ENCODE measurements around the gene RUBCN. TPM values are rescaled to one million over a fixed set of nuclear protein-coding genes. Genes with fewer than 3 reads are reported as not detected.

RUBCN gene
- total RNA-seq, 4 donors from 2014 or later, result 29.1 to 50.2 (median 40.7) TPM

DNA sequence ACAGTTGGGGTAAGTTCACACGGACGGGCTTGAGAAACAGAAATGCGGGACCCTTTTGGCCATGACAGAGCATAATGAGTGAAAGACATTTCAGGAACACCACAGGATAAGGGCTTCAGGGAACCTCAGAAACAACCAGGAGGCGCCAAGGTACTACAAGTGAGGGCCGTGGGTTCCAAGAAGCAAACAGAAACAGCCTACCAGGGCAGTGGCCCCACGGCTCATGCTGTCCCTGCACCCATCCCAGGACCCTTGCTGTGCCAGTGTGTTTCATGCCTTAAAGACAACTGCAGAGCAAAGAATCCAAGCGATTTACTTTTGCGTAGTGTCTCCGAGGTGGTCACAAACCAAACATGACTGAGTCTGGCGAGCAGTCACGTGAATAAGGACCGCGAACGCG, 54.0 kb downstream of the RUBCN start:
- H3K4me3 ChIP-seq (ENCODE audit: low read depth, poor library complexity, severe bottlenecking), result no peak overlapping the region
- 93 to 97% methylated on average over 15 of the region's 15 CpGs for WGBS, 2 donors
- TF ChIP-seq, protein P1, sequence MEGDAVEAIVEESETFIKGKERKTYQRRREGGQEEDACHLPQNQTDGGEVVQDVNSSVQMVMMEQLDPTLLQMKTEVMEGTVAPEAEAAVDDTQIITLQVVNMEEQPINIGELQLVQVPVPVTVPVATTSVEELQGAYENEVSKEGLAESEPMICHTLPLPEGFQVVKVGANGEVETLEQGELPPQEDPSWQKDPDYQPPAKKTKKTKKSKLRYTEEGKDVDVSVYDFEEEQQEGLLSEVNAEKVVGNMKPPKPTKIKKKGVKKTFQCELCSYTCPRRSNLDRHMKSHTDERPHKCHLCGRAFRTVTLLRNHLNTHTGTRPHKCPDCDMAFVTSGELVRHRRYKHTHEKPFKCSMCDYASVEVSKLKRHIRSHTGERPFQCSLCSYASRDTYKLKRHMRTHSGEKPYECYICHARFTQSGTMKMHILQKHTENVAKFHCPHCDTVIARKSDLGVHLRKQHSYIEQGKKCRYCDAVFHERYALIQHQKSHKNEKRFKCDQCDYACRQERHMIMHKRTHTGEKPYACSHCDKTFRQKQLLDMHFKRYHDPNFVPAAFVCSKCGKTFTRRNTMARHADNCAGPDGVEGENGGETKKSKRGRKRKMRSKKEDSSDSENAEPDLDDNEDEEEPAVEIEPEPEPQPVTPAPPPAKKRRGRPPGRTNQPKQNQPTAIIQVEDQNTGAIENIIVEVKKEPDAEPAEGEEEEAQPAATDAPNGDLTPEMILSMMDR (IDR thresholded peaks at IDR 0.05), result no peak
- no peak for TF ChIP-seq POLR2A (IDR thresholded peaks at IDR 0.05)
- intact Hi-C loops (cut with DNase I; ENCODE audit: low total_unique reads), result no loop called here
- no peak for DNase-seq (ENCODE audit: low spot score in 2 of 2)

DNA sequence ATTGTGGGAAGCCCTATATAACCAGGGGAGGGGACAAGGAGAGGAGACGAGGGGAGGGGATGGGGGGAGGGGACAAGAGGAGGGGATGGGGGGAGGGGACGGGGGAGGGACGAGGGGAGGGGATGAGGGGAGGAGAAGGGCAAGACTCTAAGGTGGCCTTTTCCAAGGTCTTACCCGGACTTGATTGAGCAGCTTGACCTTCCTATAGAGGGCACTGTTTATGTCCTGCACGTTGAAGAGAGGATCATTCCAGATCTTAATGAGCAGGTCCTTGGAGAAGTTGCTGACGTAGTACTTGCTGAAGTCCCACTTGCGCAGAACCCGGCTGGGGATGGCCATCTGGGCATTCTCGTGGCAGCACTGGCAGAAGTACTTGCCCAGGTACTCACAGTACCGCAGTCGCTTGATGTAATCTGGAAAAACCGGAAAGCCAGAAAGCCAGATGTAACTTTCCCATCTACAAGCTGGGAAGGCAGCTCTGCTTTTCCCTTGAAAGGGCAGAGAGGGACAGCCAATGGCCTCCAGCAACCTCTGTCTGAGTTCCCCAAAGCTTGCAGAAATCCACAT, 55.7 kb downstream of the RUBCN start:
- 87 to 89% methylated on average over 12 of the region's 12 CpGs for WGBS, 2 donors
- no peak for TF ChIP-seq POLR2A (IDR thresholded peaks at IDR 0.05)
- TF ChIP-seq, protein P1 (IDR thresholded peaks at IDR 0.05), result no peak
- DNase-seq (ENCODE audit: low spot score in 2 of 2), result peak in 1 of 2 donors; percentile 14
- intact Hi-C loops (cut with DNase I; ENCODE audit: low total_unique reads), result no loop called here
- no peak overlapping the region for H3K4me3 ChIP-seq (ENCODE audit: low read depth, poor library complexity, severe bottlenecking)

DNA sequence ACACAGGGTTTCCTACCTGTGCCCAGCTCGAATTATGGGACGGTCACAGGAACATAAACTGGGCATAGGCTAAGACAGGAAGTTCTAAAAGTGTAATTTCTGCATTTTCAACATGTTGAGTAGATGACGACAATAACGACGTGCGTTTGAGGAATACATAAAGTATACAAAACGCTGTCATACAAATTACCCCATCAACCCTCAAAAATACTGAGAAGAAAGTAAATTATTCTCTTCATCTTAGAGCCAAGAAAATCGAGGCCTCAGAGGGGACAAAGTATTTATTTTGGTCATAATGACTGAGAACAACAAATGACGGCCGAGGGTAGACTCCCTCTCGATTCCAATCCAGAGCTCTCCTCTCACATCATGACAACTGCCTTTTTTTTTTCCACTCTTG, 60.8 kb downstream of the RUBCN start:
- H3K4me3 ChIP-seq (ENCODE audit: low read depth, poor library complexity, severe bottlenecking), result no peak overlapping the region
- no peak for TF ChIP-seq POLR2A (IDR thresholded peaks at IDR 0.05)
- TF ChIP-seq, protein P1 (IDR thresholded peaks at IDR 0.05), result no peak
- no peak for DNase-seq (ENCODE audit: low spot score in 2 of 2)
- 88% methylated on average over 11 of the region's 11 CpGs for WGBS, 2 donors
- intact Hi-C loops (cut with DNase I; ENCODE audit: low total_unique reads), result no loop called here

DNA sequence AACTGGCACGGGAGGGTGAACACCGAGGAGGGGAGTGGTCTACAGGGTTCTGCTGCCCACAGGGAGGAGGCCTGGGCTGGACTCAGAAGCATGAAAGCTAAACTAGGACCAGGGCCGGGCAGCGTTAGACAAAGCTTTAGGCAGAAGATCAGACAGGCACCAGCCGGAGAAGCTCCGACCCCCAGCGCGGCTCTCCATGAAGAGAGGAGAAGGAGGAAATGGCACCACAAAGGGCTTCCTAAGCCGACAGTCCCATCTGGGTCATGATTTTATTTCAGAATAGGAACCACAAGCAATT, 61.2 kb downstream of the RUBCN start:
- TF ChIP-seq, protein P1 (IDR thresholded peaks at IDR 0.05), result no peak
- TF ChIP-seq POLR2A (IDR thresholded peaks at IDR 0.05), result no peak
- no peak overlapping the region for H3K4me3 ChIP-seq (ENCODE audit: low read depth, poor library complexity, severe bottlenecking)
- intact Hi-C loops (cut with DNase I; ENCODE audit: low total_unique reads), result no loop called here
- WGBS, 2 donors, result 85 to 90% methylated on average over 9 of the region's 9 CpGs
- DNase-seq (ENCODE audit: low spot score in 2 of 2), result peak in 1 of 2 donors; percentile 82

DNA sequence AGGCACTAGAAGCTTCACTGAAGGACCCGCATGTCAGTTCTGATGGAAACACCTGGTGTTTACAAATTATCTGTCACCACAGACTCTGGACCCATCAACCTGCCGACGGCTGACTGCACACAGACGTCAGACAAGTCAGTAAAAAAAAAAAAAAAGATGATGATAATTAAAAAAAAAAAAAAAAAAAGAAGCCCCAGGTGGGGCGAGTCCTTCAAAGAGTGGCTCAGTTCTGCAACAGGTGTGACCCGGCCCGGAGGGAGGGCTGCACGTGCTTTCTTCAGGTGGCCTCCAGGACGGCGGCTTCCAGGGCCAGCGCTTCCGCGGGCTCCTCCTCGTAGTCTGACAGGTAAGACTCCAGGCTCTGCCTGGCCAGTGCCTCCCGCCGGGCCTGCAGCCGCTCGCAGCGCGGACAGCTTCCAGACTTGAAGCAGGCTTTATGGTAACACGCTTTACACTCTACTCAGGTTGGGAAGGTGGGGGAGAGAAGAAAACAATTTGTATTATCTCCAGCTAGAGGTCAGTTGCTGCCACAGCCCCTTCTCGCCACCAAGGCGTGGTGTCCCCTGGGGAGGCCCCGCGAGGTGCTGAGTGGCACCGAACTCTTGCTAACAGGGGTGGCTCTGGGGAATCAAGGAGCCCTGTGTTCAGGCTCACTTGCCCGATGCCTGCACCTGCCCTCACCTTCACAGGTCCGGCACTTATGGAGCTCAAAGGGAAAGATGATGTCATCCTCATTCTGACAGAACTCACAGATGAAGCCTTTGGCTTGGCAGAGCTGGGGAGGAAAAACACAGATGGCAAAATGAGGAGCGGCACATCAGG, 61.8 kb downstream of the RUBCN start:
- intact Hi-C loops (cut with DNase I; ENCODE audit: low total_unique reads), result no loop called here
- peak in 1 of 2 donors; percentile 82 for DNase-seq (ENCODE audit: low spot score in 2 of 2)

More for the DNA sequence above, 61.8 kb downstream of the RUBCN start:
- no peak overlapping the region for H3K4me3 ChIP-seq (ENCODE audit: low read depth, poor library complexity, severe bottlenecking)
- TF ChIP-seq POLR2A (IDR thresholded peaks at IDR 0.05), result no peak
- TF ChIP-seq, protein P1 (IDR thresholded peaks at IDR 0.05), result no peak
- WGBS, 2 donors, result 88 to 94% methylated on average over 29 of the region's 29 CpGs
